ENCODE measurements around the gene HDAC6.

- TF ChIP-seq, protein P1, sequence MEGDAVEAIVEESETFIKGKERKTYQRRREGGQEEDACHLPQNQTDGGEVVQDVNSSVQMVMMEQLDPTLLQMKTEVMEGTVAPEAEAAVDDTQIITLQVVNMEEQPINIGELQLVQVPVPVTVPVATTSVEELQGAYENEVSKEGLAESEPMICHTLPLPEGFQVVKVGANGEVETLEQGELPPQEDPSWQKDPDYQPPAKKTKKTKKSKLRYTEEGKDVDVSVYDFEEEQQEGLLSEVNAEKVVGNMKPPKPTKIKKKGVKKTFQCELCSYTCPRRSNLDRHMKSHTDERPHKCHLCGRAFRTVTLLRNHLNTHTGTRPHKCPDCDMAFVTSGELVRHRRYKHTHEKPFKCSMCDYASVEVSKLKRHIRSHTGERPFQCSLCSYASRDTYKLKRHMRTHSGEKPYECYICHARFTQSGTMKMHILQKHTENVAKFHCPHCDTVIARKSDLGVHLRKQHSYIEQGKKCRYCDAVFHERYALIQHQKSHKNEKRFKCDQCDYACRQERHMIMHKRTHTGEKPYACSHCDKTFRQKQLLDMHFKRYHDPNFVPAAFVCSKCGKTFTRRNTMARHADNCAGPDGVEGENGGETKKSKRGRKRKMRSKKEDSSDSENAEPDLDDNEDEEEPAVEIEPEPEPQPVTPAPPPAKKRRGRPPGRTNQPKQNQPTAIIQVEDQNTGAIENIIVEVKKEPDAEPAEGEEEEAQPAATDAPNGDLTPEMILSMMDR (IDR thresholded peaks at IDR 0.05 in 8 of 11, conservative IDR thresholded peaks at IDR 0.05 in 3 of 11), result no peak
- TF ChIP-seq POLR2A (IDR thresholded peaks at IDR 0.05) (no peak), POLR2AphosphoS5 (IDR thresholded peaks at IDR 0.05) (no peak)
Observed at GRCh38 chrX:48814722-48815121, 12.9 kb downstream of the HDAC6 start.

All from spleen (tissue), 7 donors.